Cardiac fibroblast (primary cell): Measurements from ENCODE around the gene UBE3A.
"Not testable (repeated sequence)": the region's sequence is repeated elsewhere in the genome, so short reads cannot be mapped to it uniquely, and the experiment has no call there.

Source experiments
- DNase-seq, 2 donors: peaks; one replicate each; pipeline versions ENCODE4 v3.0.0 to v3.0.0-alpha.2; 2010; ENCODE audit warnings: low read depth in 2 of 2
- H3K4me3 ChIP-seq, 2 donors: replicated peaks in 1 of 2; 1 replicate in 1 of 2; 2 replicates in 1 of 2; pipeline ENCODE4 v1.5.1; 2011; ENCODE audit warnings: low read depth in 2 of 2, low read length in 2 of 2, mild to moderate bottlenecking in 2 of 2, moderate library complexity in 1 of 2
- TF ChIP-seq, protein P1 (sequence below): IDR thresholded peaks from one replicate; pipeline ENCODE4 v1.5.1; 2011; ENCODE audit warnings: low read depth, mild to moderate bottlenecking, low read length, inconsistent platforms

UBE3A gene

DNA sequence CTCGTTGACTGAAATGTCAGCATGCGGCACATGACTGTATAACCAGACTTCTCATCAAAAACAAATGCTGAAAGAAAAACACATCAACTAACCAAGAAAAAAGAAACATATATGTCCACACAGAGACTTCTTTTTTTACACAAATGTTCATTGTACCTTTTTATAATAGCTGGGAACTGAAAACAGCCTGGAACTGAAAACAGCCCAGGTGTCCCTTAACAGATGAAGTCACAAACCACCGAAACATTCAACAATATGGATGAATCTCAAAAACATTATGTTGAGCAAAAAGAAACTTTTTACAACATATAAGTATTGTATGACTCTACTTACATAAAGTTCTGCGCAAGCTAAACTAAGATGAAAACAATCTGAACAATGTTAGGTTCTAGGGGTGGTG, 20.6 kb downstream of the UBE3A start:
- DNase-seq: no peak
- TF ChIP-seq, protein P1, sequence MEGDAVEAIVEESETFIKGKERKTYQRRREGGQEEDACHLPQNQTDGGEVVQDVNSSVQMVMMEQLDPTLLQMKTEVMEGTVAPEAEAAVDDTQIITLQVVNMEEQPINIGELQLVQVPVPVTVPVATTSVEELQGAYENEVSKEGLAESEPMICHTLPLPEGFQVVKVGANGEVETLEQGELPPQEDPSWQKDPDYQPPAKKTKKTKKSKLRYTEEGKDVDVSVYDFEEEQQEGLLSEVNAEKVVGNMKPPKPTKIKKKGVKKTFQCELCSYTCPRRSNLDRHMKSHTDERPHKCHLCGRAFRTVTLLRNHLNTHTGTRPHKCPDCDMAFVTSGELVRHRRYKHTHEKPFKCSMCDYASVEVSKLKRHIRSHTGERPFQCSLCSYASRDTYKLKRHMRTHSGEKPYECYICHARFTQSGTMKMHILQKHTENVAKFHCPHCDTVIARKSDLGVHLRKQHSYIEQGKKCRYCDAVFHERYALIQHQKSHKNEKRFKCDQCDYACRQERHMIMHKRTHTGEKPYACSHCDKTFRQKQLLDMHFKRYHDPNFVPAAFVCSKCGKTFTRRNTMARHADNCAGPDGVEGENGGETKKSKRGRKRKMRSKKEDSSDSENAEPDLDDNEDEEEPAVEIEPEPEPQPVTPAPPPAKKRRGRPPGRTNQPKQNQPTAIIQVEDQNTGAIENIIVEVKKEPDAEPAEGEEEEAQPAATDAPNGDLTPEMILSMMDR: no peak
- no peak overlapping the region for H3K4me3 ChIP-seq

DNA sequence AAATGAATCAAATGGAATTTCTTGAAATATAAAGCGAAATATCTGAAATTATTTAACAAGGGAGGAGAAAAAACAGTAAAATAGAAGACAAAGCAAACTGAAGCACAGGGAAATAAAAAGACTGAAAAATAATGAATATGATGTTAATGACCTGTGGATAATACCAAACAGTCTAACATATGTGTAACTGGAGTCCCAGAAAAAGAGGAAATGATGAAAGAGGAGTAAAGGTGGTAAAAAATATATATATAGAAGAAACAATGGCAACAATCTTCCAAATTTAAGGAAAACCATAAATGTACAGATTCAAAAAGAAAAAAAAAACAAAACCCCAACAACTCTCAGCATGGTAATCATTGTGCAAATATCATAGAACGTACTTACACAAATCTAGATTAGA, 21.2 kb downstream of the UBE3A start:
- TF ChIP-seq, protein P1: no peak
- H3K4me3 ChIP-seq: no peak overlapping the region
- no peak for DNase-seq

DNA sequence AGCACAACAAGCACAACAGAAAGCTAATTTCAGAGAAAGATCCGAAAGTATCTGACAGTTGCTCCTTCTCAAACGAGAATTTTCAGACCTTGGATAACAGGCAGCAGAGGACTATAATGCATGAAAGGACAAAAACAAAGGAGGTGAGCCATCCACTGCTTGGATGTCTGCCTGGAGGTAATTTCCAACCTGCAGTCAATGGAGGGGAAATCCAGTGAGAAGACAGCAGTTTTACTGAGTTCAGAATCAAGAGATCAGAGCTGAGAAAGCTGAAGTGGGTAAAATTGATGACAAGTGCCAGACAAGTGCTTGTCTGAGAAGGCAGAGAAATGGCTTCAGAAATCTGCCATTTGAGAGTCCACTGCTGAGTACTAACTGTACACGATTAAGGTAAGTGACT, 22.1 kb downstream of the UBE3A start:
- H3K4me3 ChIP-seq: no peak overlapping the region
- TF ChIP-seq, protein P1: no peak
- DNase-seq: peak in 1 of 2 donors; percentile 38

DNA sequence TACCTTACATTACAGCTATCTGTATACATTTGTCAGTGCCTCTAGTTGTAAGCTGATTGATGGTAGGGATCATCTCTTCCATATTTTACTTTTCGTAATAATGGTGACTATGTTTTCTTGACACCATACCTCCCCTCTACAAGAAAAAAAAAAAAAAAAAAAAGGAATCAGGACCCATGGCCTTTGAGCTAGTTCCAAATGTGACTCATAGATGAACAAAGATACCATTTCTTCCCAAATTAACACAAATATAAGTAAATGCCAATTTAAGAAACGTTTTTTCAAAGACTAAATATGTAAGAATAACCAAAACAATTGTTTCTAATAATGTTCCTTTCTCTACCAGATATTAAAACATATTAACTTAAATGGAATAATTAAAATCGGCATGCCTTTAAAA, 23.1 kb downstream of the UBE3A start:
- no peak overlapping the region for H3K4me3 ChIP-seq
- TF ChIP-seq, protein P1: no peak
- DNase-seq: no peak

DNA sequence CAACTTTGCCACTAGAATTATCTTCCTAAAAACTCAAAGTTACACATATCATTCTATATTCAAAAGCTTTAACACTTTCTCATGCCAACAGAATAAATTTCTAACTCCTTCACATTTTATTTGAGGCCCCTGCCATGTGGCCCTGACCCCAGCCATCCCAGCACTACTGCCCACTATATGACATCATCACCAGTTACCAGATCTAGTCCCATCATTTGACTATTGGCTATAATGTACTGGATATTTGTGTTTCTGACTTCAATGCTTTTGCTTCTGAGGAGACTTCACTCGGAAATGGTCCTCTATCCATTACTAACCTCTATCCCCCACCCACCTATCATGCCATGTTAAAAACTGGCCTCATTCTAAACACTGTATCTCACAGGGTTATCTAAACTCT, 23.6 kb downstream of the UBE3A start:
- TF ChIP-seq, protein P1: no peak
- DNase-seq: no peak
- H3K4me3 ChIP-seq: no peak overlapping the region

DNA sequence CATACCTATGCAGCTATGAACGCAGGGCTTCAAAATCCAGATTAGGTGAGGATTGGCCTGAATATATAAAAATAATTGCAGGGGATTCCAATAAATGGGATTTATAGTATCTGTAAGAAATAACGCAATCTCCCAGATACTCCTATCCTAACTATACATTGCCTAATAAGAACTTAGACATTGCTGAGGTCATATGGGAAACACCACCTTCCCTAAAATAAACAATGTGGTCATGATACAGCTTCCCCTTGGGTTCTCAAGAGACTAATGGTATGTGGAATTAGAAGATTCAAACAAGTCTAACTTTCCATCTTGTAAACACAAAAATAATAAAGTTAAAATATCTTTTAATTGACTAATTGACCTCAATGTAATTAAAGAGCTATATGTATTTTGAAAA, 28.2 kb downstream of the UBE3A start:
- TF ChIP-seq, protein P1: no peak
- DNase-seq: peak in 1 of 2 donors; percentile 70
- no peak overlapping the region for H3K4me3 ChIP-seq

DNA sequence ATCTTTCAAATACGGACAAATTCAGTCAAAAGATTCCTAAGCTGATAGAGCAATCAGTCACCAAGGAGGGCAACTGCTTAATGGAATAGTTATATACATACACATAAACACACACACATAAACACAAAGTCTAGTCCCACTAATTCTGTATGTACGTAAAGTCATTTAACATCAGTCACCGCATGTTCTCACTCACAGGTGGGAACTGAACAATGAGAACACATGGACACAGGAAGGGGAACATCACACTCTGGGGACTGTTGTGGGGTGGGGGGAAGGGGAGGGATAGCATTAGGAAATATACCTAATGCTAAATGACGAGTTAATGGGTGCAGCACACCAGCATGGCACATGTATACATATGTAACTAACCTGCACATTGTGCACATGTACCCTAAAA, 29.1 kb downstream of the UBE3A start:
- H3K4me3 ChIP-seq, DNase-seq: not testable (repeated sequence)
